GM06990 (cell line): ENCODE results near the gene DPH6.

Experiments used
- DNase-seq: peaks from one replicate; pipeline ENCODE4 v3.0.0-alpha.2; 2011; ENCODE audit not compliant: insufficient read length; ENCODE audit errors: extremely low read depth
- H3K27me3 ChIP-seq: replicated peaks from 2 replicates; pipeline ENCODE4 v1.6.0; 2011; ENCODE audit warnings: low read length; ENCODE audit not compliant: control insufficient read depth, insufficient read depth
- H3K36me3 ChIP-seq: 2 replicates; pipeline ENCODE4 v1.5.1; 2011; ENCODE audit warnings: low read length; ENCODE audit not compliant: control insufficient read depth, insufficient read depth
- H3K4me3 ChIP-seq: replicated peaks from 2 replicates; pipeline ENCODE4 v1.5.1; 2011; ENCODE audit warnings: low read depth, mild to moderate bottlenecking, control low read depth, low read length
- TF ChIP-seq, protein P1 (sequence below): IDR thresholded peaks from 2 replicates; pipeline ENCODE4 v1.5.1; 2011; ENCODE audit warnings: low read length, control low read depth, mild to moderate bottlenecking, inconsistent platforms; ENCODE audit not compliant: insufficient read depth, poor library complexity, severe bottlenecking

Gene DPH6

DNA sequence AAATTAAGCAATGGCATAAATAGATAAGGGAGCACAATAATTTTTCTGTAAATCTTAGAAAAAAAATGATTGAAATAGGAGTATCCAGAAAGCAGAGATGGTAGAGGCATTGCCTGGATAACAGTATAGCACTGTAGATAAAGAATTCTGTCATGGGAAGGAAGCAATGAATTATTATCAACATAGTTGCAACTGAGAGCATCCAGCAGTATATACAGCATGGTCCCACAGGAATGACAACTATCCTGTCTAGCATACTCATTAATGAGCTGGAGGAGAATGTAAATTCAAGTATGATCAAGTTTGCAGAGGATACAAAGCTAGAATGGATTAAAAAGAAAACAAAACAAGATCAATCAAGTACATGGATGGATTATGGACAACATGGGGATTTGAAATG is 90.8 kb downstream of the DPH6 start:
- no peaks in the 10 kb centered on the region for H3K36me3 ChIP-seq
- TF ChIP-seq, protein P1, sequence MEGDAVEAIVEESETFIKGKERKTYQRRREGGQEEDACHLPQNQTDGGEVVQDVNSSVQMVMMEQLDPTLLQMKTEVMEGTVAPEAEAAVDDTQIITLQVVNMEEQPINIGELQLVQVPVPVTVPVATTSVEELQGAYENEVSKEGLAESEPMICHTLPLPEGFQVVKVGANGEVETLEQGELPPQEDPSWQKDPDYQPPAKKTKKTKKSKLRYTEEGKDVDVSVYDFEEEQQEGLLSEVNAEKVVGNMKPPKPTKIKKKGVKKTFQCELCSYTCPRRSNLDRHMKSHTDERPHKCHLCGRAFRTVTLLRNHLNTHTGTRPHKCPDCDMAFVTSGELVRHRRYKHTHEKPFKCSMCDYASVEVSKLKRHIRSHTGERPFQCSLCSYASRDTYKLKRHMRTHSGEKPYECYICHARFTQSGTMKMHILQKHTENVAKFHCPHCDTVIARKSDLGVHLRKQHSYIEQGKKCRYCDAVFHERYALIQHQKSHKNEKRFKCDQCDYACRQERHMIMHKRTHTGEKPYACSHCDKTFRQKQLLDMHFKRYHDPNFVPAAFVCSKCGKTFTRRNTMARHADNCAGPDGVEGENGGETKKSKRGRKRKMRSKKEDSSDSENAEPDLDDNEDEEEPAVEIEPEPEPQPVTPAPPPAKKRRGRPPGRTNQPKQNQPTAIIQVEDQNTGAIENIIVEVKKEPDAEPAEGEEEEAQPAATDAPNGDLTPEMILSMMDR, result no peak

DNA sequence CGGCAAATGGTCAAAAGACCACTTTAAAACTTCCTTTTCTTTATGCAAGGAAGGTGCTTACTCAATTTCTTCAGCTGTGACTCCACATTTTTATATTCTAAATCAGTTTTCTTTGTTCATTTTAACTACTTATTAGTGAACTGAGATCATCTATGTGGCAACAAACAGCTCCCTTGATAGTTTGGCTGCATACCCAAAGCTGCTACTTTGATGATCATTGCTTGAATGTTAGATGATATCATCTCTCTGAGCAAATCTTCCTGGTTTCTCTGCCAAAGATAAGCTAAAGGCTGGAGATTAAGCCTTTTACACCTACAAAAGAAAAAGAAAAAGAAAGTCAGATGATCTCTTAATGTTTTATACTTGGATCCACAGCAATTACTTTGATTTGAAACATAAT is 95.5 kb downstream of the DPH6 start:
- H3K4me3 ChIP-seq, result no peak overlapping the region
- DNase-seq, result no peak

More for the DNA sequence above, 90.8 kb downstream of the DPH6 start:
- Histone ChIP-seq H3K4me3 (no peak overlapping the region), H3K27me3 (no peaks in the 10 kb centered on the region)
- no peak for DNase-seq

DNA sequence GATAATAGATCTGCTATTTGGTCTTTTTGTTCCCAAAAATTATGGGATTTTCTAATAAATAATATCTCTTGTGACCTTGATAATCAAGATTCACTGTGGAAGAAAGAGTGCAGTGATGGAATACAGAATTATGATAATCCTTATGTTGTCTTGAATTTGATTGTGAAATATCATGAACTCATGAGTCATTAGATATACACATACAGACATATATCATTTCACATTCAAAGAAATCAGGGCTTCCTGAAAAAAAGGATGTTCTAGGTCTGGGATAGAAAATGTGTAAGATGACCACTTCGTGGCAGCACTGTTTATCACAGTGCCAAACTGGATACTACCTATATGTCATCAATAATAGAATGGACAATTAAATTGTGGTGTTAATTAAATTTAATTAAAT is 97.7 kb downstream of the DPH6 start:
- no peak for DNase-seq
- no peaks in the 10 kb centered on the region for H3K36me3 ChIP-seq
- no peaks in the 10 kb centered on the region for H3K27me3 ChIP-seq
- no peak overlapping the region for H3K4me3 ChIP-seq
- TF ChIP-seq, protein P1, result no peak

More for the DNA sequence above, 95.5 kb downstream of the DPH6 start:
- no peaks in the 10 kb centered on the region for H3K36me3 ChIP-seq
- no peaks in the 10 kb centered on the region for H3K27me3 ChIP-seq
- TF ChIP-seq, protein P1, result no peak

DNA sequence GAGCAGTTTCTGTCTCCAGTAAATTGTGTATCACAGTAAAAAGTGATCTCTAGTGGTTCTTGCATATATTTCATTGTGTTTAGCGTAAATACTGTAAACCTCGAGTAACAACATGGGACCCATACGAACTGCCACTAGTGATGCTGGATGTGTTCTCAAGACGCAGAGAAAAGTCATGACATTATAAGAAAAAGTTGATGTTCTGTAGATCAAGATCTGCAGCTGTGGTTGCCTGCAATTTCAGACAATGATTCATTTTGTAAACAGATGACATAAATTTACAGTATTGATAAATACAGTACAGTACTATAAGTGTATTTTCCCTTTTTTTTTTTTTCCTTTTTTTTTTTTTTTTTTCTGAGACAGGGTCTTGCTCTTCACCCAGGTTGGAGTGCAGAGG is 100.1 kb downstream of the DPH6 start:
- Histone ChIP-seq H3K36me3 (no peaks in the 10 kb centered on the region), H3K4me3 (no peak overlapping the region), H3K27me3 (no peaks in the 10 kb centered on the region)
- no peak for DNase-seq
- TF ChIP-seq, protein P1, result no peak

DNA sequence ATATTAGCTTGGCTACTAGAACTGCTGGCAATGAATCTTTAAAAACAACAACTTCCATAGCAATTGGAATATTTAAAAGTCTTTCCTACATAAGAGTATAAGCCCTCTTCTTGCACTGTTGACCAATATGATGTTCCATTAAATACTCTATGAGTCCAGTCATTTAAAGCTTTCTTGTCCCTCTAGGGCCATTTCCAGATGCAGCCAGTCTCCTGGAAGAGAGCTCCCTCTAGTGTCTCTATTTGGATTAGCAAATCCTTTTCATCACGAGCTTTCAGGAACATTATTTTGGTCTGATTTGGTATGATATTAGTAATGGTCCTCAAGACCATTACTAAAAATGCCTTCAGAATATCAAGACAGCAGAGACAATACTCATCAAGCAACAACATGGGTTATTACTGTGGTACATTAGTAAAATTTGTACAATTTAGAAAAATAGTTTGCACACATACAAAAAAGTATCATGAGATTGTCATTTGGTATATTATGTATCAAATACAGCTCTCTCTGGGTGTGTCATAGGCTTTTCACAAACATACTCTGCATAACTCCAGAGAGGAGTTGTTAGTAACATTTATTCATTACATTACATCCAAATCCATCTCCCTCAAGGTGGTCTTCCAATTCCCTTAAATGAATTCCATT is 101.3 kb downstream of the DPH6 start:
- TF ChIP-seq, protein P1, result peak; percentile 77
- H3K36me3 ChIP-seq, result no peaks in the 10 kb centered on the region
- no peaks in the 10 kb centered on the region for H3K27me3 ChIP-seq
- DNase-seq, result peak; percentile 6
- H3K4me3 ChIP-seq, result no peak overlapping the region

DNA sequence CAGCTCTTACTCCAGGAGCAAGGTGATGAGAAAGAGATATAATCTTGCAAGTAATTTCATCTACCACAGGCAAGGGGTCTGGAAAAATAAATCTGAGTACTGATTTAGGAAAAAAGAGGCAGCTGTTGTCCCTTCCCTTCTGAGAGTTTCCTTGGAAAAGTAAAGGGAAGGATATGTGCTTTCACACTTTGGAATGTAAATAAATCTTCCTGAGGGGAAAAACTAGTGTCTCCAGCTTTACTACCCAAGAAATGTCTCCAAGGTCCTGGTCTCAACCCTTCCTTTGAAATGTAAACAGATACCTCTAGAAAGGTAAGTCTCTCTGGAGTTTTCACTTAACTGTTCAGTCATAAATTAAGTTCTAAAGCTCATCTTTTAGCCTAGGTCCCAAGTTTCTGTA is 102.6 kb downstream of the DPH6 start:
- Histone ChIP-seq H3K4me3 (no peak overlapping the region), H3K36me3 (no peaks in the 10 kb centered on the region), H3K27me3 (no peaks in the 10 kb centered on the region)
- TF ChIP-seq, protein P1, result no peak
- DNase-seq, result no peak
